Measurements from ENCODE around the gene CD200.

GRCh38 chr3:112348943-112349342 is 16.0 kb downstream of the CD200 start:
- TF ChIP-seq CTCF (IDR thresholded peaks at IDR 0.05) (no peak), POLR2AphosphoS5 (IDR thresholded peaks at IDR 0.05; ENCODE audit: low read depth, low read length) (no peak), REST (IDR thresholded peaks at IDR 0.05; ENCODE audit: insufficient read depth in 1 of 2, low read depth in 2 of 2, low read length in 1 of 2) (no peak), SIN3A (IDR thresholded peaks at IDR 0.05; ENCODE audit: borderline replicate concordance, insufficient read depth, low read depth, low read length) (no peak)
